GM12873 (cell line): ENCODE data around the gene DHX57.

Experiments
- CTCF ChIP-seq: IDR thresholded peaks from 2 replicates; pipeline ENCODE4 v1.5.1; 2012; ENCODE audit warnings: low read depth, mild to moderate bottlenecking, moderate library complexity, low read length, control low read depth; ENCODE audit not compliant: insufficient read depth; ENCODE audit errors: missing control alignments

The DHX57 gene

DNA sequence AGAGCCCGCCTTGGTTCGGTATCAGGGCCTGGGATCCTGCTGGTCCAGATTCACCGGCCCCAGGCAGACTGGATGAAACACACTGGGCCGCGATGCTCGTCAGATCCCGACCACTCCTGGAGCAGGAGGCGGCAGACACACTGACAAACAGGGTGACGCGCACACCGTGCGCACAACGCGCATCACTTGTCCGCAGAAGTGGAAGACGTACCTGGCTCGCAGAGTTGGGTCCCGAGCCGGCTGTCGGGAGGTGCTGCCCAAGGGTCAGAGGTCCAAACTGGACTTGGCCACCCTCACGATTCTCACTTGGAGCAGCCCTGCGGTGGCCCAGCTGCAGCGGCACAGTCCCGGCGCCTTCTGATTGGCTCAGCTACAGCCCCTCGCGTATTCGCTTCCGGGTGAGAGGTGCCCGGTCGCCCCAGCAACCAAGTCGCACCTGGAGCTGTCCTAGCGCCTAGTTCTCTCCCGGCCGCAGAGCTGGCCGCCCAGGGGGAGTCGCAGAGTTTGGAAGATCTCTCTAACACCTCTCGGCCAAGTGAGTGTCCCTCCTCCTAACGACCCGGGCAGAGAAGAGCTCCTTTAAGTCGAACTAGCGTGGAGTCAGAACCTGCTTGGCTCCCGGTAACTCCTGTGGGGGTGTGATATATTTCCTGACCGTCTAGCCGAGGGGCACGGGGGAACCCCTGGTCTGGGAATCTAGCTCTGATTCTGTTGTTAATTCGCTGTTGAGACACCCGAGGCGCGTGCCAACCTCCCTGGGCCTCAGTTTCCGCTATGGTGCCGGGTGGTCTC is at the start of gene DHX57, which contains the start of gene MORN2:
Gene DHX57 (minus strand): TSS at position 359 of the 792 bp plus-strand sequence. CDS start 7,529 bp downstream, outside the sequence.
Gene MORN2 (plus strand): TSS at position 401 of the 792 bp plus-strand sequence.
- TF ChIP-seq CTCF: no peak

GRCh38 chr2:38922902-38923301 is 47.2 kb upstream of the DHX57 start:
- TF ChIP-seq CTCF: no peak

GRCh38 chr2:38922389-38922788 is 46.7 kb upstream of the DHX57 start:
- TF ChIP-seq CTCF: no peak

DNA sequence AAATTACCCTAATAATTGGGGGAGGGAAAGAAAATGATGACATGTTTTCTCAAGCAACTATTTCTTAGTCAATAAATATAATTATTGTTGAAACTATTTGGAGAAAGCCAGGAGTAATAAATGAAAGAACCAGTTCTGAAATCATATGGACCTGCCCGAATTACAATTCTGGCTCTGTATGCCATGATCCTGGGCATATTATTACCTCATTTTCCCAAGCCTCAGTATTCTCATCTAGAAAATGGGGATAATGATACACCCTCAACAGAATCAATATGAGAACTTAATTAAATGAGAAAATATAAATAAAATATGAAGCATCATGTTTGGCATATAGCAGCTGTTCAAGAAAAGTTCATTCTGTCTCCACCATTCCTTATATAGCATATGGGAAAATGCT is 36.9 kb upstream of the DHX57 start:
- no peak for TF ChIP-seq CTCF

DNA sequence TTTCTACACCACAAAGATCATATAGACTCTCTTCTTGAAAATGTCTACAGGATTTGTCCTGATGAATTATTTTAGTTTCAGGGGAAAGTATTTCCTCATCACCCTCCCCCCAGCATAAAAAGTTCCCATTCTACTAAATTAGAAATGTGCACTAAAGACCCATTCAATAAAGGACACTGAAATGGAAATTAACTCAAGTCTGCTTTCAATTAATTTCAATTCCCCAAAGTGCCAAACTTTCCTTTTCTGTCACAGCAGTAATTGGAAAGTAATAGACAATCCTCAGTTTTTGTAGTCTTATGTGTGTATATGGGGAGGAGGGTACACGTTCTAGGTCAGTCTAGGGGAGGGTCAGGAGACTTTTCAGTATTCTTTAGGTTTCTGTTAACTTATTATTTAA is 35.5 kb upstream of the DHX57 start:
- no peak for TF ChIP-seq CTCF

DNA sequence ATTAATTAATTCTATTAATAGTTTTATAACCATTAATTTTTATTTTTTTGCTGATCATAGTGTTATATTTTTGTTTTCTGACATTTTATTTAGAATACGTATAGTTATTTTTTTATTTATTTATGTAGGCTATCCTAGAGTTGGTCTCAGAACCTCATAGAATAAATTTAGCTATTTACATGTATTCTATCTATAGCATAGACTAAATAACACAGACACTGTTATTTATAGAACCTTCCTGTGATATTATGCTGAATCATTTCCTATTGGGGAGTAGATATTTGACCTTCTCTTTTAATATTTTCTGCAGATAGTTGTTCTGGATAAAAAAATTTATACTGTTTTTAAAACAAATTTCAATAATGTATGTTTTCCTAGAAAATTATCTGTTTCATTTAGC is 34.1 kb upstream of the DHX57 start:
- TF ChIP-seq CTCF: no peak

DNA sequence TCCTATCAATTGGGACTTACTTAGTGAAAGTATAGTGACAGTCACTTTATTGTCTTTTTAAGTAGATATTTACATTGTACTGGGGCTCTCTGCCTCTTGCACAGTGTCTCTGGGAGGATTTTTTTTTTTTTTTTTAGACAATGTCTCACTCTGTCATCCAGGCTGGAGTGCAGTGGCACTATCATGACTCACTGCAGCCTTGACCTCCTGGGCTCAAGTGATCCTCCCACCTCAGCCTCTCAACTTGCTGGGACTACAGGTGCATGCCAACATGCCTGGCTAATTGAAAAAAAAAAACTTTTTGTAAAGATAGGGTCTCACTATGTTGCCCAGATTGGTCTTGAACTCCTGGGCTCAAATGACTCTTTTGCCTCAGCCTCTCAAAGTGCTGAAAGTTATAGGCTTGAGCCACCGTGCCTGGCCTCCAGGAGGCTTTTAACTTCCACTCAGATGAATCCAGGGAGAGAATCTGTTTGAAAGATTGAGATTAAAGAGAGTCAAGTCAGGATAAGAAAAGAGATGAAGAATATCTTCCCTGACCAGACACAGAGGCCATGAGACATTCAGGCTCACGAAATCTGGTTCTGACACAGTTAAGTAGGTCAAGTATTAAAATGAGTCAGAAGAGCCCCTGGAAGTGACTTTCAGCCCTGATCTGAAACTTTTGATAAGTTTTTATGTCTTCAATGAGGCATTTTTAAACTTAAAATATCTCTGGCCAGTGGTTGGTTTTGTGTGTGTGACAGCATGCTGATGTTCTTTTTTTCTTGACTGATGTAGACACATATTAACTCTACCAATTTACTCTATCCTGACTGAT is 32.2 kb upstream of the DHX57 start:
- no peak for TF ChIP-seq CTCF
